SK-N-MC (cell line): Measurements from ENCODE around the gene ZFAND4.
"Not testable (repeated sequence)": the region's sequence is repeated elsewhere in the genome, so short reads cannot be mapped to it uniquely, and the experiment has no call there.

Experiments
- DNase-seq: peaks from one replicate; pipeline ENCODE4 v3.0.0-alpha.2; 2011; ENCODE audit warnings: low read depth, low spot score
- H3K27ac ChIP-seq: fragments of 200-600 bp; sonication (generic); 2 replicates; pipeline ENCODE4 v1.5.1; 2016; ENCODE audit warnings: mixed run types
- H3K36me3 ChIP-seq: fragments of 200-600 bp; sonication (generic); 2 replicates; pipeline ENCODE4 v1.6.1; 2017; ENCODE audit warnings: antibody characterized with exemption, low read length, mixed read lengths; ENCODE audit not compliant: insufficient read depth
- H3K4me3 ChIP-seq: fragments of 200-600 bp; sonication (generic); 2 replicates; pipeline ENCODE4 v1.5.1; 2016
- H3K9ac ChIP-seq: fragments of 200-600 bp; sonication (generic); 2 replicates; pipeline ENCODE4 v1.8.0; 2017; ENCODE audit warnings: mixed run types, mixed read lengths; ENCODE audit not compliant: insufficient read length
- H3K9me3 ChIP-seq: fragments of 200-600 bp; sonication (generic); 2 replicates; pipeline ENCODE4 v1.6.1; 2017; ENCODE audit warnings: low read depth, mild to moderate bottlenecking, antibody characterized with exemption, low read length, moderate library complexity, mixed read lengths
- EZH2 ChIP-seq: fragments of 200-600 bp; sonication (generic); IDR thresholded peaks from one replicate; pipeline ENCODE4 v1.6.1; 2017; ENCODE audit warnings: antibody characterized with exemption
- FOXP2 ChIP-seq: optimal IDR thresholded peaks from 2 replicates; pipeline ENCODE3; 2011; ENCODE audit warnings: mild to moderate bottlenecking, moderate library complexity; ENCODE audit not compliant: insufficient read depth; ENCODE audit errors: extremely low read length, control extremely low read depth
- POLR2AphosphoS5 ChIP-seq: IDR thresholded peaks from 2 replicates; pipeline ENCODE4 v1.6.1; 2012; ENCODE audit warnings: mild to moderate bottlenecking, low read depth, low read length, borderline replicate concordance

Gene ZFAND4

DNA sequence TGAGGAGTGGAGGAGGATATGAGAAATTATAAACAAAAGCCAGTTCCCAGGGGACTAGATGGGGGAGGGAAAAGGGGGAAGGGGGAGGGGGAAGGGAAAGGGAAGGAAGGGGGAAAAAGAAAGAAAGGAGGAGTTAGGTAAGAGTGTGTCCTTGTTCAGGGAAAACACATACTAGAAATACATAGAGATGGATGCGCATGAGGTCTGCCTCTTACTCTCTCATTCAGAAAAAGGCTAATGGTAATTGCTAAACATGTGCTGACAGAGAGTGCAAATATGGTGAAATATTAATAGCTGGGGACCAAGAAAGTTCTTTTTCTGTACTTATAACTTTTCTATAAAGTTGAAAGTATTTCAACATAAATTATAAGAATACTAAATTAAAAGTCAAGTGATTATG is 64.5 kb downstream of the ZFAND4 start:
- no peaks in the 10 kb centered on the region for H3K9me3 ChIP-seq
- H3K36me3 ChIP-seq: no peaks in the 10 kb centered on the region
- no peak for DNase-seq
- H3K9ac ChIP-seq: no peak overlapping the region
- no peak overlapping the region for H3K4me3 ChIP-seq
- no peak for TF ChIP-seq POLR2AphosphoS5
- TF ChIP-seq FOXP2: no peak
- no peak for TF ChIP-seq EZH2
- no peak overlapping the region for H3K27ac ChIP-seq

DNA sequence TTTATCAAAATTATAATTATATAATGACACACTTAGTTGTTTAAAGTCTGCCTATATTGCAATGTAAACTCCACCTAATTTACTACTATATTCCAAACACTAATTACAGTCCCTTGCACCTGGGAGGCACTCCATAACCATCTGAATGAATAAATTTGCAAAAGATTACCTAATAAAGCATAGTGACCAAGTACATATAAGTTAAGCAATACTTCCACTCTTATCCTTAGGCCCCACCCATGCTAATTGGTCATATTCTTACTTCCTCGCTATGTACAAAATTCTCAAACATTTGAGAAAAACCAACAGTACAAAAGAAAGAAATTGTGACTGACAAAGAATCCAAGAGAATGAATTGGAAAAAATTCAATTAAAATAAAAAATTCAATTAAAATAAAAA is 65.3 kb downstream of the ZFAND4 start:
- no peak for DNase-seq
- Histone ChIP-seq H3K9ac (no peak overlapping the region), H3K4me3 (no peak overlapping the region), H3K9me3 (no peaks in the 10 kb centered on the region), H3K27ac (no peak overlapping the region), H3K36me3 (no peaks in the 10 kb centered on the region)
- no peak for TF ChIP-seq POLR2AphosphoS5
- TF ChIP-seq FOXP2: no peak
- no peak for TF ChIP-seq EZH2

DNA sequence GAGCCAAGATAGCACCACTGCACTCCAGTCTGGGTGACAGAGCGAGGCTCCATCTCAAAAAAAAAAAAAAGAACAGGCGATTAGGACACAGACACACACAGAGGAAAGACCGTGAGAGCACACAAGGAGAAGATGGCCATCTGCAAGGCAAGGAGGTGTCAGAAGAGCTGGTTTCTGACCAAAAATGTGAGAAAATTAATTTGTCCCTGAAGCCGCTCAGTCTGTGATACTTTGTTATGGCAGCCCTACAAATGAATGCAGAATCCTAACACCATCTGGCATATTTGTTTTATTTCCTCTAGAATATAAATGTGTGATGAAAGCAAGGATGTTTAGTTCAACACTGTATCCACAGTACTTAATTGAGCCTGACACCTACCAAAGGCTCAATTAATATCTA is 69.7 kb downstream of the ZFAND4 start:
- Histone ChIP-seq H3K4me3 (no peak overlapping the region), H3K27ac (no peak overlapping the region), H3K9ac (no peak overlapping the region), H3K9me3 (no peaks in the 10 kb centered on the region), H3K36me3 (no peaks in the 10 kb centered on the region)
- no peak for TF ChIP-seq POLR2AphosphoS5
- no peak for TF ChIP-seq EZH2
- TF ChIP-seq FOXP2: no peak
- no peak for DNase-seq

DNA sequence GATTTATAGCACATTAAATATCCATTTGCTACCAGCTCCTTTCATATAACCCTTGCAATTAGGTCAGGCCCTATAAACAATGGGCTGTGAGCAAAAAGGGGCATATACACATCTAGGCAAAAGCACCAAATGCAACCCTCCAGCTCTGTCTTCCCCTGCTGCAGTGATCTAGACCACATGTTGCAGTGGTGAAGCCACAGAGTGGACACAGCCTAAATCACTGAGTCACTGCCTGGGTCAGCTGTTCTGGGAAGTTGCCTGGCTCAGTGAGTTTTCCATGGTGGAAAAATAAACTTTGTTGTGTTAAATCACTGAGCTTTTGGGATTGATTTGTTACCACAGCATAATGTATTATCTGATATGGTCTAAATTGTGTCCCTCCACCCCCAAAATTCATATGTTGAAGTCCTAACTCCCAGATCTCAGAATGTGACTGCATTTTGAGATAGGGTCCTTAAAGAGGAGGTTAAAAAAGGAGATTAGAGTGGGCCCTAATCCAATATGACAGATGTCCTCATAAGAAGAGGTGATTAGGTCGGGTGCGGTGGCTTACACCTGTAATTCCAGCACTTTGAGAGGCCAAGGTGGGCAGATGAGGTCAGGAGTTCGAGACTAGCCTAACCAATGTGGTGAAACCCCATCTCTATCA is 70.4 kb downstream of the ZFAND4 start:
- no peak for DNase-seq
- Histone ChIP-seq H3K4me3 (no peak overlapping the region), H3K36me3 (no peaks in the 10 kb centered on the region), H3K9ac (no peak overlapping the region), H3K9me3 (no peaks in the 10 kb centered on the region), H3K27ac (no peak overlapping the region)
- TF ChIP-seq POLR2AphosphoS5 (no peak), FOXP2 (no peak), EZH2 (no peak)

DNA sequence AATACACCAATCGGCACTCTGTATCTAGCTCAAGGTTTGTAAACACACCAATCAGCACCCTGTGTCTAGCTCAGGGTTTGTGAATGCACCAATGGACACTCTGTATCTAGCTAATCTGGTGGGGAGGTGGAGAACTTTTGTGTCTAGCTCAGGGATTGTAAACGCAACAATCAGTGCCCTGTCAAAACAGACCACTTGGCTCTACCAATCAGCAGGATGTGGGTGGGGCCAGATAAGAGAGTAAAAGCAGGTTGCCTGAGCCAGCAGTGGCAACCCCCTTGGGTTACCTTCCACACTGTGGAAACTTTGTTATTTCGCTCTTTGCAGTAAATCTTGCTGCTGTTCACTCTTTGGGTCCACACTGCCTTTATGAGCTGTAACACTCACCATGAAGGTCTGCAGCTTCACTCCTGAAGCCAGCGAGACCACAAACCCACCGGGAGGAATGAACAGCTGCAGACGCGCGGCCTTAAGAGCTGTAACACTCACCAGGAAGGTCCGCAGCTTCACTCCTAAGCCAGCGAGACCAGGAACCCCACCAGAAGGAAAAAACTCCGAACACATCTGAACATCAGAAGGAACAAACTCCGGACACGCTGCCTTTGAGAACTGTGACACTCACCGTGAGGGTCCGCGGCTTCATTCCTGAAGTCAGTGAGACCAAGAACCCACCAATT is 71.2 kb downstream of the ZFAND4 start:
- DNase-seq, H3K4me3 ChIP-seq, H3K36me3 ChIP-seq, H3K9me3 ChIP-seq, H3K9ac ChIP-seq, H3K27ac ChIP-seq: not testable (repeated sequence)

DNA sequence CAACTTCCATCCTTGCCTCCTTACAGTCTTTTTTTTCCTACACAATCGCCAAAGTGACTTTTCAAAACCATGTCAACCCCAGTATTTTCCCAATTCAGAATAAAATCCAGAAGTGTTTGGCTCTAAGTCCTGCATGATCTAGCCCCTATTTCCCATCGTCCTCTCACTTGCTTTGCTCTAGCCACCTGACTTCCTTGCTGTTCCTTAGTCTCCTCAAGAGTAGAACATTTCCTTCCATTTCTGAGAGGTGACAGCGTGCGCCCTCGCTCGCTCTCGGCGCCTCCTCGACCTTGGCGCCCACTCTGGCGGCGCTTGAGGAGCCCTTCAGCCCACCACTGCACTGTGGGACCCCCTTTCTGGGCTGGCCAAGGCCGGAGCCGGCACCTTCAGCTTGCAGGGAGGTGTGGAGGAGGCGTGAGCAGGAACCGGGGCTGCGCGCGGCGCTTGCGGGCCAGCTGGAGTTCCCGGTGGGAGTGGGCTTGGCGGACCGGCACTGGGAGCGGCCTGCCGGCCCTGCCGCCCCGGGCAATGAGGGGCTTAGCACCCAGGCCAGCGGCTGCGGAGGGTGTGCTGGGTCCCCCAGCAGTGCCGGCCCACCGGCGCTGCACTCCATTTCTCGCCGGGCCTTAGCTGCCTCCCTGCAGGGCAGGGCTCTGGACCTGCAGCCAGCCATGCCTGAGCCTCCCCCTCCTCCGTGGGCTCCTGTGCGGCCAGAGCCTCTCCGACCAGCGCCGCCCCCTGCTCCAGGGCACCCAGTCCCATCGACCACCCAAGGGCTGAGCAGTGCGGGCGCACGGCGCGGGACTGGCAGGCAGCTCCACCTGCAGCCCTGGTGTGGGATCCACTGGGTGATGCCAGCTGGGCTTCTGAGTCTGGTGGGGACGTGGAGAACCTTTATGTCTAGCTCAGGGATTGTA is 72.0 kb downstream of the ZFAND4 start:
- not testable (repeated sequence) for H3K9ac ChIP-seq, DNase-seq

DNA sequence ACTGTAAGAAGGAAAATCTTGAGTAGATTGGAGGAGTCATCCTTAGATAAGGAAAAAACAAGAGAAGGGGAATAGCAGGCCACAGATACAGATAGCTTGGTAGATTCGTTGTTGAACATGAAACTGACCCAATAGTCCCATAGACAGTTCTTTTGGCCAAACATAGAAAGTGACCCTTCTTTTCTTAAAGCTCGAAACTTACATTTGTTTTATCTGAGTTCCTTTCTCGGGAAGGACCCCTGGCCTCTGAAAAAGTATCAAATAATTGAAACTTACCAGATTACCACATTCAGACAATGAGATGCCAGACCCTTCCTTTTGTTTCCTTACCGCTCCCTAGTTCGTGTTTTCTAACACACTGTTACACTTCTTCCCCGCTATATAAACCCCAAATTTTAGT is 72.9 kb downstream of the ZFAND4 start:
- no peak for DNase-seq
- no peak overlapping the region for H3K9ac ChIP-seq
- H3K27ac ChIP-seq: no peak overlapping the region
- no peaks in the 10 kb centered on the region for H3K9me3 ChIP-seq
- TF ChIP-seq POLR2AphosphoS5: no peak
- TF ChIP-seq EZH2: no peak
- TF ChIP-seq FOXP2: no peak
- H3K36me3 ChIP-seq: no peaks in the 10 kb centered on the region
- H3K4me3 ChIP-seq: no peak overlapping the region

More for the DNA sequence above, 72.0 kb downstream of the ZFAND4 start:
- H3K36me3 ChIP-seq, H3K9me3 ChIP-seq, H3K4me3 ChIP-seq, H3K27ac ChIP-seq: not testable (repeated sequence)

DNA sequence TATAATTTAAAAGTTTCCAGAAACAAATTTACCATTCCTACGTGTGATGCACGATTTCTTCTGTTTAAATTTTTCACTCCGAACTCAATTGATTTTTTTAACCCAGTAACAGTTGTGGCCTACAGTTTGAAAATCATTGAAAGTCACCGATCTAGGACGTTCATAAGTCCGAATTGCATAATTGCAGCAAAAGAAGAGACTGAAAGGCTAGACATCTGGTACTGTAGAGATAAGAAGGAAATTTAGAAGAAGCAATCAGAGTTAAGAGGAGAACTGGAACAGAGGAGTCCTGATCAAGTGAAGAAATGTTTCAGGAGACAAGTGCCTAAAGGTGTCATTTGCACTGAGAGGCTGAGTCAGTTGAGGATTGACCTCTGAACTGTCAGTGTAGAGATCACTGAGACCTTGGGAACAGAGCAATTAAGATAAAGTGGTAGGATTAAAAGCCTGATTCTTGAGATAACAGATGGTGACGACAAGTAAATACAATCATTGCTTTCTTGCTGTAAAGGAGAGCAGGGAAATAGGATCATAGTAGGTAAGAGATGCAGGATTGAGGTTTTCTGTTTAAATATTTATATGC is 73.5 kb downstream of the ZFAND4 start:
- TF ChIP-seq POLR2AphosphoS5 (no peak), EZH2 (no peak), FOXP2 (no peak)
- no peak overlapping the region for H3K4me3 ChIP-seq
- no peak for DNase-seq
- H3K9me3 ChIP-seq: no peaks in the 10 kb centered on the region
- H3K36me3 ChIP-seq: no peaks in the 10 kb centered on the region
- H3K27ac ChIP-seq: no peak overlapping the region
- no peak overlapping the region for H3K9ac ChIP-seq
